Measurements from ENCODE around the gene DCHS2.

The DCHS2 gene

DNA sequence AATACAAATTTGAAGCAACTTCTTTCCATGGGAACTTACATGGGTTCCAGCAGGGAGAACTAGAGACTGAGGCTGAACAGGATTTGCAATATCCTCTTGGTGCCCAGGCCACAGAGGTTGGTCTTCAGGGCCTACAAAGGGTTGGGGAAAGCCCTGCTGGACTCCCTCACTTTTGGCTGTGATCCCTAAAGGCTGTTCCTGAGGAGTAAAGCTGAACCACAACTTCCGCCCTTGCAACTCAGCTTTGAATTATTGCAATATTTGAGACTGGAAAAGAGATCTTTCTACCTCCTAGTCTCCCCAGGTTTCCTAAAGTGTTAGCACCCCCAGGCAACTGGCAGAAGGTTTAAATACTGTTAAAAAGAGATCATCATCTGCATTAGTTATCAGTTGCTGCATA, 26.9 kb downstream of the DCHS2 start:
- Histone ChIP-seq H3K4me1 (ENCODE audit: insufficient read depth, low read length) (no peaks in the 10 kb centered on the region), H3K36me3 (ENCODE audit: insufficient read depth, low read length) (no peaks in the 10 kb centered on the region), H3K27me3 (ENCODE audit: insufficient read depth, low read length, poor library complexity) (peaks cover 10% of the 10 kb centered on the region), H3K9me3 (ENCODE audit: insufficient read depth, low read length, severe bottlenecking) (no peaks in the 10 kb centered on the region), H3K4me2 (ENCODE audit: insufficient read depth, low read length) (no peak overlapping the region), H3K9ac (ENCODE audit: low read depth, low read length) (no peak overlapping the region), H4K20me1 (ENCODE audit: insufficient read depth, low read length) (no peaks in the 10 kb centered on the region), H3K27ac (ENCODE audit: low read length) (no peak overlapping the region), H2AFZ (ENCODE audit: low read depth, low read length) (no peak overlapping the region), H3K79me2 (ENCODE audit: insufficient read depth, low read length) (no peaks in the 10 kb centered on the region), H3K4me3 (ENCODE audit: low read depth in 1 of 2, low read length in 2 of 2) (no peak overlapping the region)
- ATAC-seq (ENCODE audit: insufficient read depth, low read depth) (no peak), DNase-seq (no peak)
- TF ChIP-seq EZH2 (IDR thresholded peaks at IDR 0.05; ENCODE audit: borderline replicate concordance, low read depth, low read length, severe bottlenecking), result no peak
- TF ChIP-seq, protein P1, sequence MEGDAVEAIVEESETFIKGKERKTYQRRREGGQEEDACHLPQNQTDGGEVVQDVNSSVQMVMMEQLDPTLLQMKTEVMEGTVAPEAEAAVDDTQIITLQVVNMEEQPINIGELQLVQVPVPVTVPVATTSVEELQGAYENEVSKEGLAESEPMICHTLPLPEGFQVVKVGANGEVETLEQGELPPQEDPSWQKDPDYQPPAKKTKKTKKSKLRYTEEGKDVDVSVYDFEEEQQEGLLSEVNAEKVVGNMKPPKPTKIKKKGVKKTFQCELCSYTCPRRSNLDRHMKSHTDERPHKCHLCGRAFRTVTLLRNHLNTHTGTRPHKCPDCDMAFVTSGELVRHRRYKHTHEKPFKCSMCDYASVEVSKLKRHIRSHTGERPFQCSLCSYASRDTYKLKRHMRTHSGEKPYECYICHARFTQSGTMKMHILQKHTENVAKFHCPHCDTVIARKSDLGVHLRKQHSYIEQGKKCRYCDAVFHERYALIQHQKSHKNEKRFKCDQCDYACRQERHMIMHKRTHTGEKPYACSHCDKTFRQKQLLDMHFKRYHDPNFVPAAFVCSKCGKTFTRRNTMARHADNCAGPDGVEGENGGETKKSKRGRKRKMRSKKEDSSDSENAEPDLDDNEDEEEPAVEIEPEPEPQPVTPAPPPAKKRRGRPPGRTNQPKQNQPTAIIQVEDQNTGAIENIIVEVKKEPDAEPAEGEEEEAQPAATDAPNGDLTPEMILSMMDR (IDR thresholded peaks at IDR 0.05; ENCODE audit: borderline replicate concordance, extremely low read depth, low read length, poor library complexity, severe bottlenecking), result no peak

DNA sequence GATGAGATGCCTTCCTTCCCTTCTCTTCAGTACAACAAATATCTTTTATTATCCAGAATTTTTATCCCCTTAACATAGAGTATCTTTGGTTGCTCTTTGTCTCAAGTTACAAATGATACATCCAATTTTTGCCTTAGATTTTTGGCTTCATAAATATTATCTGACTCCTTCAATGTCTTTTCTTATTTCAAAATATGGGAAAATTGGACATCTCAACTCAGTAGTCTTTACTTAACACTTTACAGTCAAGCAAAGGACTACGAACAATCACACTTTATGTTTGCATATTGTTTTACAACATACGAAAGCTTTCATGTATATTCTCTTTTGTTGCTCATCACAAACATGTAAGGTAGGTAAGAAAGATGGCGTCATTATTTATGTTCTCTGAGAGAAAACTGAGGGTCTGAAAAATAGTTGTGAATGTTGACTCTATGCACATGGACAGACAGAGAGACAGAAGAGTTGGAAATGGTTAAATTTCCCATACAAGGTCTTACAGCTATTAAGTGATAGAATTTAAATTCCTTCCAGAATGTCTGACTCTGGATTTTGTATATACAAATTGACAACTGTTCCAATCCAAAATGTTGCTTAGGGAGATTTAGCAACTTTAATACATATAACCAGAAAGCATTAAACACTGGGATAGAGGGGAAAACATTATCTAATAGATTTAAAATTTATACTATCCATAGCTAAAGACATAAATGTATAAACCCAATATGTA, 29.4 kb downstream of the DCHS2 start:
- no peaks in the 10 kb centered on the region for H3K79me2 ChIP-seq (ENCODE audit: insufficient read depth, low read length)
- no peak overlapping the region for H2AFZ ChIP-seq (ENCODE audit: low read depth, low read length)
- no peaks in the 10 kb centered on the region for H4K20me1 ChIP-seq (ENCODE audit: insufficient read depth, low read length)
- H3K4me1 ChIP-seq (ENCODE audit: insufficient read depth, low read length), result no peaks in the 10 kb centered on the region
- H3K9me3 ChIP-seq (ENCODE audit: insufficient read depth, low read length, severe bottlenecking), result no peaks in the 10 kb centered on the region
- H3K9ac ChIP-seq (ENCODE audit: low read depth, low read length), result no peak overlapping the region
- no peak overlapping the region for H3K4me2 ChIP-seq (ENCODE audit: insufficient read depth, low read length)
- H3K36me3 ChIP-seq (ENCODE audit: insufficient read depth, low read length), result no peaks in the 10 kb centered on the region
- no peak for TF ChIP-seq EZH2 (IDR thresholded peaks at IDR 0.05; ENCODE audit: borderline replicate concordance, low read depth, low read length, severe bottlenecking)
- TF ChIP-seq, protein P1 (IDR thresholded peaks at IDR 0.05; ENCODE audit: borderline replicate concordance, extremely low read depth, low read length, poor library complexity, severe bottlenecking), result no peak
- H3K4me3 ChIP-seq (ENCODE audit: low read depth in 1 of 2, low read length in 2 of 2), result no peak overlapping the region
- peaks cover 10% of the 10 kb centered on the region for H3K27me3 ChIP-seq (ENCODE audit: insufficient read depth, low read length, poor library complexity)
- H3K27ac ChIP-seq (ENCODE audit: low read length), result no peak overlapping the region
- DNase-seq (no peak), ATAC-seq (ENCODE audit: insufficient read depth, low read depth) (no peak)

- ATAC-seq (ENCODE audit: insufficient read depth, low read depth), result no peak
- no peaks in the 10 kb centered on the region for H3K79me2 ChIP-seq (ENCODE audit: insufficient read depth, low read length)
Observed at GRCh38 chr4:154457471-154457870, 34.1 kb downstream of the DCHS2 start.

More at GRCh38 chr4:154457471-154457870, 34.1 kb downstream of the DCHS2 start:
- Histone ChIP-seq H3K4me1 (ENCODE audit: insufficient read depth, low read length) (no peaks in the 10 kb centered on the region), H4K20me1 (ENCODE audit: insufficient read depth, low read length) (no peaks in the 10 kb centered on the region), H2AFZ (ENCODE audit: low read depth, low read length) (no peak overlapping the region), H3K36me3 (ENCODE audit: insufficient read depth, low read length) (no peaks in the 10 kb centered on the region), H3K27me3 (ENCODE audit: insufficient read depth, low read length, poor library complexity) (peaks cover 5% of the 10 kb centered on the region), H3K27ac (ENCODE audit: low read length) (no peak overlapping the region), H3K9ac (ENCODE audit: low read depth, low read length) (no peak overlapping the region), H3K4me2 (ENCODE audit: insufficient read depth, low read length) (no peak overlapping the region), H3K9me3 (ENCODE audit: insufficient read depth, low read length, severe bottlenecking) (no peaks in the 10 kb centered on the region), H3K4me3 (ENCODE audit: low read depth in 1 of 2, low read length in 2 of 2) (no peak overlapping the region)
- TF ChIP-seq EZH2 (IDR thresholded peaks at IDR 0.05; ENCODE audit: borderline replicate concordance, low read depth, low read length, severe bottlenecking), result no peak
- TF ChIP-seq, protein P1 (IDR thresholded peaks at IDR 0.05; ENCODE audit: borderline replicate concordance, extremely low read depth, low read length, poor library complexity, severe bottlenecking), result no peak
- DNase-seq, result no peak
